GM18499 (cell line): ENCODE results near the gene CLEC1A.
"Not testable (repeated sequence)": the region's sequence is repeated elsewhere in the genome, so short reads cannot be mapped to it uniquely, and the experiment has no call there.

ENCODE experiments used
- ATAC-seq: cut with Tn5 transposase; IDR thresholded peaks from one replicate; pipeline ENCODE4 v1.9.1; 2021; ENCODE audit warnings: moderate number of reproducible peaks; ENCODE audit not compliant: insufficient read depth, unreplicated experiment

The CLEC1A gene

DNA sequence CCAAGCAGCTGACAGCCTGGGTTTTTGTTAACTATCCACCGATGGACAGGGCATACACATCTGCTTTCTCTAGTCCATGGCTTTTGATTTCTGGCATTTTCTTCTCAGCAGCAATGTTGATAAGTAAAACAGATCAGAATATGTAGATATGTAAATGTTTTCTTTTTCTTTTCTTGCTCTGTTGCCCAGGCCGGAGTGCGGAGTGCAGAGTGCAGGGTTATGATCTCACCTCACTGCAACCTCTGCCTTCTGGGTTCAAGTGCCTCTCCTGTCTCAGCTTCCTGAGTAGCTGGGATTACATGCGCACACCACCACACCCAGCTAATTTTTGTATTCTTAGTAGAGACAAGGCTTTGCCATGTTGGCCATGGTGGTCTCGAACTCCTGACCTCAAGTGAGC is 40.4 kb downstream of the CLEC1A start:
- ATAC-seq: no peak

DNA sequence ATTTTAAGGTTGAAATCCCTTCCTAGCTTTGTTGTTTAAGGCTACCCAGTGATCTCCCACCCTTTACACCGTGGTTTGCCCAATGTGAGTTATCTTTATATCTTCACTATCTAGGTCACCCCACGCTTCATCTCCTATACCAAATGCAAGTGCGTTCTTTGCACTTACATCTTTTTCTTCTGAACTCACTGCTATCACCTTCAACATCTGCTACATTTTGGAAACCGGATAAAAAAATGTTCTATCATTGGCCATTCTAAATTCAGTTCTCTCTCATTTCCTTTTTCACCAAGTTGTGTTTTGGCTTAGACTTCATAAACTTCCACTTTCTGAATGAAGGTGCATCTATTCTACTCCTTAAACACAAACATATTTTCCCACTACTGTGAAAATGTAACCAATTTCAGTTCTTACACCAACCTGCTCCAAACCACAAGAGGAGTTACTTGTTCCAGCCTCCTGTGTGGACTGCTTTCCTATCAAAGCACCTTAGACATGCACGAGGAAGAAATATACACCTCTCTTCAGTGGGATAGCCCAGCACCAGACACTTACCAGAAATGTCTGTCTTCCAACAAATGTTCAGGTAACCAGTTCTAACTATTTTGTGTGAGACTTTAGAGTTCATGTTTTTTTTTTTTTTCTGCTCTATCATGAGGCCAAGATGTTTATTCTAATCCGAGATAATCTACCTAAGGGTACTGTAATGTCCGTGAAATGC is 46.4 kb downstream of the CLEC1A start:
- no peak for ATAC-seq

DNA sequence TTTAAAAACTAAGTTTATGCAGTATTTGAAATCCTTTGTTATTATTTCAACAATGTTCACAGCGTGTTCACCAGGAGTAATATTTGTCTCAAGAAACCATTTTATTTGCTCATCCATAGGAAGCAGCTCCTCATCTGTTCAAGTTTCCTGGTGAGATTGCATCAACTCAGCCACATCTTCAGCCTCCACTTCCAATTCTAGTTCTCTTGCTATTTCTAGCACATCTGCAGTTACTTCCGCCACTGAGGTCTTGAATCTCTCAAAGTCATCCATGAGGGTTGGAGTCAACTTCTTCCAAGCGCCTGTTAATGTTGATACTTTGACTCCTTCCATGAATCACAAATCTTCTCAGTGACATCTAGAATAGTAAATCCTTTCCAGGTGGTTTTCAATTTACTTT is 50.3 kb downstream of the CLEC1A start:
- no peak for ATAC-seq

DNA sequence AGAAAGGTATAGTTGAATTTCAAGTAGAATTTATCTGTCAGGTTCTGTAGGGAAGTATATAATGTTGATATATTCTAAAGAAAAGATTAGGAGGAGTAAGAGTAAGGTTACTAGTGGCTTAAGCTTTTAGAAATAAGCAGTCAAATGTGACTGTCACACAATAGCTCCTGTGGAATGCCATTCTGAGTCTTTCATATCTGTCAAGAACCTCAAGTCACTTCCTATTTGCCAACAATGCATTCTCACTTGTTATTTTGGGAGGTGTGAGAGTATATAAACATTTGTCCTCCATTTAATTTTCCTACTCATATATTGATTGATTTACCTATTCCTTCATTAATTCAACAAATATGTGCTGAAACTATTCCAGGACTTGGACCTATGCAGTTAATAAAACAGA is 56.6 kb downstream of the CLEC1A start:
- ATAC-seq: no peak

DNA sequence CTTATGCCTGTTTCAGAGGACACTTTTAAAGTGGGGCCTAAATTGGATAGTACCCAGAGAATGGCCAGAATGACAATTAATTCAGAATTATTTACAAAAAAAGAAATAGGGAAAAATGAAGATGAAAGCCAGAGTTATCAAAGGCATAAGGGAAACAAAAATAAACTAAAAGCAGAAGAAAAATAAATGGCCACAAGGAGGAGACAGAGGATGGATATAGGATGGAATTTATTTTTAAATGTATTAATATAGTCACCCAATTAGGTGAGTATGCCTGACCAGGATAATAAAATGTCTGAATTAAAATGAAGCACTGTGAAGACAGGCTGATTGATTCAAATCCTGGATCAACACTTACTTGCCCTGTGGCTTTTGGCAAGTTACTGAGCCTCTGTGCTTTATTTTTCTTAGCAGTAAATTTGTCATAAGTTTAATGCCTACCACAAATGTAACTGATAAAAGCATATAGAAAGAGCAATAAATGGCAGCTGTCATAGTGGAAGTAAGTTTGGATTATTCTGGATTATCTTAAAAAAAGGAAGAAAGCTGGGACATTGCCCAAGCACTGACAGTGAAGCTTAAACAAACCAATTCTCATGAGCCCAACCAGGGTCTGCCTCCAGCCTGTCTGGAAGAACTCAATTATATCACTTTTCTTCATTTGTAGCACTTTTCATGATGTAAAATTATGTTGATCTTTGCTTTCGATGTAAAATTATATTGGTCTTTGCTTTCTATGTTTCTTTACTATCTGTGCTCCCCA is 64.8 kb downstream of the CLEC1A start:
- no peak for ATAC-seq

DNA sequence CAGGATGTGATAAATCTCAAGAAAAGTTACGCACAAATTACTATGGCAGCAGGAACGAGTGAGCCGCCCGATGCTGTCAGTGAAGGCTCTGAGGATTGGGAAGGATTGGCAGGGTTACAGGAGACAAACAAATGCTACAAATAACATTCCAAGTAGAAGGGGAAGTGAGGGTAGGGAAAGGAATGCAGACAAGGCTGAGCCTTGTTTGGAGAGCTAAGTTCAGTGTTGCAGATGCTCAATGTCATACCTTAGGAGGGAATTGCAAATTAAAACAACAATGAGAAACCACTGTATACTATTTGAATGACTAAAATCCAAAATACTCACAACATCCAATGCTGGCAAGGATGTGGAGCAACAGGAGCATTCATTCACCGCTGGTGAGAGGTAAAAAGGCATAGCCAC is 67.0 kb downstream of the CLEC1A start:
- no peak for ATAC-seq

DNA sequence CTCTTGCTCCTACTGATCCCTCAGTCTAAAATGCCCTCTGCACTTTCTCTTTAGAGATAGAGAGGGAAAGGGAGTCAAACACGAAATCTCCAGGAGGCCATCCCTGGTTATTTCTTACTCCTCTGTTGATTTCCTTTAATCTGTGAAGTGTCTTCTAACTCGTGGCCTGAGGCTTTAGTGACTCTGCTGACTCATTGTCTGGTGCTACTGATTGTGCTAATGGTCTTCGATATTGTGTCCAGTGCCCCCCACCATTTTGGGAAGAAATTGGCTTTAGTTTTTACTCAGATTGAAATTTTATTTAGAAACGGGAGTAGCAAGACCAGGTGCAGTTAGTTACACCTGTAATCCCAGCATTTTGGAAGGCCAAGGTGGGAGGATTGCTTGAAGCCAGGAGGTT is 67.5 kb downstream of the CLEC1A start:
- ATAC-seq: no peak

DNA sequence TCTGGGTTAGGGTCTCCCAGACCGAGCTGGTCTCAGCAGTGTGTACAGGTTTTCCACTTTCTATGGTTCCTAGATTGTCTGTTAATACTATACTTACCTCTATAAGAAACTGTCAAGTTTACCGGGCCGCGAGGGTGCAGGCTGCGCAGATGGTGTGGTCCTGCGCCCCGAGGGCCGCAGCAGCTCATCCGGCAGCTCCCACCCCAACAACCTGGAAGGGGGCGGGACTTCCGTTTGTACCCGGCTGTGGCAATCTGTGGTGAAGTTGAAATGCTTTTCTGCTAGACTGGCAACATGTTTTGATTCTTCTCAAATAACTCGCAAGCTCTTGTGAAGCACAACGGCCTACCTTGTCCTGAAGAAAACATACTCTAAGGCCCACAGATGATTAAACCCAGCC is 68.3 kb downstream of the CLEC1A start, which contains the start of gene CLEC9A:
Gene CLEC9A, plus strand, starts transcription at position 237 of the 400 bp plus-strand sequence. CDS start 22,006 bp downstream, outside the sequence.
- ATAC-seq: no peak

DNA sequence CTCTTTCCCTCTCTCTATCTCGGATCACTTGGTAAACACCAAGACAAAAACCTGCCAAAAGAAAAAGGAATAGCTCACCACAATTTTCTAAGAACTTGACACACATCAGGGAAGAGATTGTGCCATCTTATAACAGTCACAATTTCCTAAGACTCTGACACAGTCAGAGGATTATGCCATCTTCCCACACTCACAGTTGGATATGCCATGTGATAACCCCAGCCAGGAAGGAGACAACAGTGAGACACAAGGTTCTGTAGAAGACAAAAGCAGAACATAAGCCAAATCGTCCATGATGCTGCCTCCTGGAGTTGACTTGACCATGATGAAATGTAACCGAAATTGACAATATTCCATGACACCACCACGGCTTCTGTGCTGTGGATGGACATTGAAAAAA is 71.1 kb downstream of the CLEC1A start:
- no peak for ATAC-seq

DNA sequence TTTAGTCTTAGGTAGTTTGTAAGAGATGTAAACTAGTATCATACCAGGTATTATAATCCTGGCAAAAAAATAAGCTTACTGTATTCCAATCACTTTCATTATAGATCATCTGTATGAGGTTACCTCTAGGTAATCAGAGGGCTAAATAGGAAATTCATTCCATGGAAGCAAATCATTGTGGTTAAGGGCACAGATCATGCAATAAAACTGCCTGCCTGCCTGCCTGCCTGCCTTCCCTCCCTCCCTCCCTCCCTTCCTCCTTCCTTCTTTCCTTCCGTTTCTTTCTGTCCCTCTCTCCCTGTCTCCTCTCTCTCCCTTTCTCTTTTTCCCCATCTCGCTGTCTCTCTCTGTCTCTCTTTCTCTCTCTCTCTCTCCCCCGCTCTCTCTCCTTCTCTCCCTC is 71.5 kb downstream of the CLEC1A start:
- no peak for ATAC-seq

DNA sequence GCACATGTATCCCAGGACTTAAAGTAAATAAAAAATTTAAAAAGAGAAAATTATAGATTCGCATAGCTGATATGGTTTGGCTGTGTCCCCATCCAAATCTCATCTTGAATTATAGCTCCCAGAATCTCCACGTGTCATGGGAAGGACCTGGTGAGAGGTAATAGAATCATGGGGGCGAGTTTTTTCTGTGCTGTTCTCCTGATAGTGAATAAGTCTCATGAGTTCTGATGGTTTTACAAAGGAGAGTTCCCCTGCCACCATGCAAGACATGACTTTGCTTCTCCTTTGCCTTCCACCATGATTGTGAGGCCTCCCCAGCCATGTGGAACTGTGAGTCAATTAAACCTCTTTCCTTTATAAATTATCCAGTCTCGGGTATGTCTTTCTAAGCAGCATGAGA is 72.1 kb downstream of the CLEC1A start:
- ATAC-seq: not testable (repeated sequence)

DNA sequence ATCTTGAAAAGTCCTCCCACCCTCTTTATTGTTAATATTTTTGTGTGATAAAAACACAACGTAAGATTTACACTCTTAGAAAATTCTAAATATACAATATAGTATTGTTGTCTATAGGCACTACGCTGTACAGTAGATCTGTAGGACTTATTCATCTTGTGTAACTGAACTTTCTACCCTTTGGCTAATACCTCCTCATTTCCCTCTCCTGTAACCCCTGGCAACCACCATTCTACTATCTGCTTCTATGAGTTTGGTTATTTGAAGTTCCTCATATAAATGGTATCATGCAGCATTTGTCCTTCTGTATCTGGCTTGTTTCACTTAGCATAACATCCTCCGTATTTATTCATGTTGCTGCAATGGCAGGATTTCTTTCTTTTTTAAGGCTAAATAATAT is 73.5 kb downstream of the CLEC1A start:
- no peak for ATAC-seq

DNA sequence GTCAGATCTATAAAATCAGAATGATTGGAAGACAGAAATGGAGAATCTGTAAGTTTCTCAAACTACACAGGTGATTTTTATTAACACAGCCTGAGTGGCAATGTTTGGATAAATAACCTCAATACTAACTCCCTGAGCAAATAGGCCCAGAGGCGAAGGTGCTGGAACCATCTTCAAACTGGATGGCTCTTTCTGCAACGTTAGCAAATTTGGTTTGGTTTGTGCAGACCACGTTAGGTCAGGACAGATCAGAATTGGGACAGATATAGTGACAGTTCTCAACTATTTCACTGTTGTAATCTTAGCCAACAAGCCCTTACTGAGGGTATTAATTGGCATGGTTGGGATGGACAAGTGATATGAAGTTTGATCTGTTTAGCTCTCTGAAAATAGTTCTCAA is 77.4 kb downstream of the CLEC1A start:
- ATAC-seq: no peak
